HCT116 (cell line): Measurements from ENCODE around the gene OSBP2. TPM values are rescaled to one million over a fixed set of nuclear protein-coding genes. Genes with fewer than 3 reads are reported as not detected.

Experiments used
- ATAC-seq: fragments of 200-7000 bp; cut with Tn5 transposase; 2 replicates; pipeline ENCODE4 v1.9.1; 2020; ENCODE audit warnings: mild to moderate bottlenecking, moderate library complexity
- BruUV-seq: library from RNA; stranded (reverse); fragments of 400-500 nt; replicated peaks from 2 replicates; lab custom pipeline; 2021; lab: Mats Ljungman, UMichigan
- CTCF ChIA-PET: fragments of 300-600 bp; sonication (Branson Sonifier 250); formaldehyde crosslinking; loops from one replicate; lab custom pipeline; 2021; ENCODE audit warnings: antibody characterized with exemption; lab: Charles Lee
- POLR2A ChIA-PET: fragments of 300-600, 350-600 bp; sonication (Branson Sonifier 250); formaldehyde crosslinking; loops from one replicate; lab custom pipeline; 2021; ENCODE audit warnings: antibody characterized with exemption; lab: Charles Lee
- RAD21 ChIA-PET, 2 experiments: fragments of 300-600 bp; sonication (Branson Sonifier 250); formaldehyde crosslinking; loops; one replicate each; lab custom pipeline; 2023; ENCODE audit warnings: low total read pairs in 2 of 2; ENCODE audit not compliant: uncharacterized antibody in 2 of 2, unreplicated experiment in 2 of 2, low non-redundant PET in 1 of 2; lab: Charles Lee
- DNase-seq: peaks from one replicate; pipeline ENCODE4 v3.0.0-alpha.2; 2010; ENCODE audit warnings: low read depth, low spot score
- H2AFZ ChIP-seq: fragments of 200-600 bp; shearing (Covaris generic), sonication (generic); 2 replicates; pipeline ENCODE4 v1.6.1; 2017; ENCODE audit warnings: low read depth, mixed run types, mixed read lengths, antibody characterized with exemption, low read length; ENCODE audit not compliant: poor library complexity, severe bottlenecking
- H3K27ac ChIP-seq: 2 replicates; pipeline ENCODE4 v1.5.1; 2012; ENCODE audit warnings: low read depth, low read length
- H3K27me3 ChIP-seq: fragments of 200-600 bp; sonication (generic); 2 replicates; pipeline ENCODE4 v1.6.1; 2016; ENCODE audit warnings: mixed run types, low read length, mixed read lengths; ENCODE audit not compliant: insufficient read depth
- H3K36me3 ChIP-seq, 2 experiments: fragments of 200-500 bp in 1 of 2; fragments of 200-600 bp in 1 of 2; sonication (Bioruptor generic) in 1 of 2; sonication (generic) in 1 of 2; 2 replicates each; pipeline versions ENCODE4 v1.5.1 to v1.6.1; 2014 to 2016; ENCODE audit warnings: low read length in 2 of 2, inconsistent platforms in 1 of 2, mixed read lengths in 1 of 2, mixed run types in 1 of 2; ENCODE audit not compliant: insufficient read depth in 2 of 2, control insufficient read depth in 1 of 2
- H3K4me1 ChIP-seq, 2 experiments: fragments of 200-600 bp in 1 of 2; sonication (generic) in 1 of 2; 2 replicates each; pipeline versions ENCODE4 v1.5.1 to v1.6.1; 2012 to 2017; ENCODE audit warnings: low read length in 2 of 2, inconsistent platforms in 1 of 2, mild to moderate bottlenecking in 1 of 2, mixed read lengths in 1 of 2, mixed run types in 1 of 2, moderate library complexity in 1 of 2; ENCODE audit not compliant: insufficient read depth in 2 of 2, control insufficient read depth in 1 of 2
- H3K4me2 ChIP-seq: fragments of 200-600 bp; sonication (generic); 2 replicates; pipeline ENCODE4 v1.6.1; 2017; ENCODE audit warnings: mixed run types, low read length, mixed read lengths
- H3K4me3 ChIP-seq, 2 experiments: fragments of 200-600 bp in 1 of 2; sonication (generic) in 1 of 2; replicated peaks in 1 of 2; 2 replicates each; pipeline ENCODE4 v1.5.1; 2011 to 2016; ENCODE audit warnings: low read length in 2 of 2, control low read depth in 1 of 2, low read depth in 1 of 2, mild to moderate bottlenecking in 1 of 2, mixed read lengths in 1 of 2, mixed run types in 1 of 2
- H3K79me2 ChIP-seq: fragments of 200-600 bp; sonication (generic); 2 replicates; pipeline ENCODE4 v1.6.1; 2017; ENCODE audit warnings: mild to moderate bottlenecking, mixed run types, low read length, moderate library complexity, mixed read lengths; ENCODE audit not compliant: insufficient read depth
- H3K9ac ChIP-seq: fragments of 200-600 bp; sonication (generic); 2 replicates; pipeline ENCODE4 v1.6.1; 2016; ENCODE audit warnings: low read length, mixed read lengths
- H3K9me2 ChIP-seq: fragments of 200-600 bp; sonication (generic), shearing (Covaris generic); 2 replicates; pipeline ENCODE4 v1.6.1; 2017; ENCODE audit warnings: mixed run types, mild to moderate bottlenecking, moderate library complexity; ENCODE audit not compliant: insufficient read depth
- H3K9me3 ChIP-seq, 2 experiments: fragments of 200-500 bp in 1 of 2; fragments of 200-600 bp in 1 of 2; sonication (Bioruptor generic) in 1 of 2; sonication (generic) in 1 of 2; 2 replicates each; pipeline ENCODE4 v1.6.1; 2014 to 2017; ENCODE audit warnings: low read length in 2 of 2, mixed read lengths in 2 of 2, inconsistent platforms in 1 of 2, low read depth in 1 of 2, mild to moderate bottlenecking in 1 of 2, mixed run types in 1 of 2, moderate library complexity in 1 of 2; ENCODE audit not compliant: control insufficient read depth in 1 of 2, insufficient read depth in 1 of 2
- H4K20me1 ChIP-seq: fragments of 200-600 bp; sonication (generic), shearing (Covaris generic); 2 replicates; pipeline ENCODE4 v1.6.1; 2017; ENCODE audit warnings: mixed run types, mild to moderate bottlenecking, moderate library complexity; ENCODE audit not compliant: insufficient read depth
- RAD21 ChIP-seq: IDR thresholded peaks from 2 replicates; pipeline ENCODE4 v1.6.1; 2012; ENCODE audit warnings: low read depth, mild to moderate bottlenecking
- ZBTB33 ChIP-seq: IDR thresholded peaks from 2 replicates; pipeline ENCODE4 v1.6.1; 2011; ENCODE audit warnings: mild to moderate bottlenecking, low read length, moderate library complexity; ENCODE audit not compliant: insufficient replicate concordance; ENCODE audit errors: extremely low read depth
- intact Hi-C: fragments of 100-400 bp; cut with micrococcal nuclease; formaldehyde crosslinking; loops from 2 replicates; pipeline ENCODE4 v1.10.0; 2022
- total RNA-seq: library from RNA; stranded (reverse); gene quantifications from one replicate; pipeline ENCODE4 v1.2.1, GENCODE V29; 2021; ENCODE audit not compliant: unreplicated experiment
- TF ChIP-seq, protein P1 (sequence below), 3 experiments: fragments of 200-600 bp in 1 of 3; sonication (generic) in 1 of 3; IDR thresholded peaks in 2 of 3; conservative IDR thresholded peaks in 1 of 3; 2 replicates each; pipeline ENCODE4 v1.5.1; 2012 to 2017; ENCODE audit warnings: low read depth in 2 of 3, low read length in 2 of 3, antibody characterized with exemption in 1 of 3, borderline replicate concordance in 1 of 3, control low read depth in 1 of 3, mild to moderate bottlenecking in 1 of 3, mixed read lengths in 1 of 3, mixed run types in 1 of 3, moderate library complexity in 1 of 3; ENCODE audit not compliant: insufficient read depth in 1 of 3

Gene OSBP2
- total RNA-seq, 1 experiment from 2014 or later = 12.9 TPM

DNA sequence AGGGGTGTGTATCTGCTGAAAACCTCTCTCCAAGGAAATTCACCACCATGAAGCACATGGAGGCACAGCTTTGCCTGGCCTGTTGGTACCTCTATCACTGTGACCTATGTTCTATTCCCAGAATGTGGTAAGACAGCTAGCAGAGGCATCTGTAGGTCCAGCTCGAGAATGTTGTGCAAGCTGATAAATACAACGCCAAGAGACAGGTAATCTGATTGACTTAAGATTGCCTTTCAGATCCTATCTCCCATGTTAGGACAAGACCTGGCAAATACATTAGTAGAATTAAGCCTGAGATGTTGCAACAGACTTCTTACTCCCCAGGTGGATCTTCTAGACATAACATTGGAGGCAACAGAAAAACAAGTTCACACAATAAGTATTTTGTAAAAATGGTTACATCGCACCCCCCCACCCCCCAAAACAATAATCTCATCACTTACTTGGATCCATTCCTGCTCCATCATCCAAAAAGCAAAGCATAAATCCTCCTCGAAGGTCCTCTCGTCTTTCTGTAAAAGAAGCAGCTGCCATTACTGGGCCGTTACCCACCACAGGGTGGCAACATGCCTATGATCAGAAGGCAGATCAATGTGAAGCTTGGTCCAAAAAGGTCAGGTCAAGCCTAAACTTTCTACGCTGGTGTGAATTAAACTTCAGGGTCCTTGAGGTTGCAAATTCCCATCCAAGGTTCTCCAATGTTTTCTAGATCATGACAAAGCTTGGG lies 255.4 kb downstream of the OSBP2 start:
- TF ChIP-seq, protein P1, sequence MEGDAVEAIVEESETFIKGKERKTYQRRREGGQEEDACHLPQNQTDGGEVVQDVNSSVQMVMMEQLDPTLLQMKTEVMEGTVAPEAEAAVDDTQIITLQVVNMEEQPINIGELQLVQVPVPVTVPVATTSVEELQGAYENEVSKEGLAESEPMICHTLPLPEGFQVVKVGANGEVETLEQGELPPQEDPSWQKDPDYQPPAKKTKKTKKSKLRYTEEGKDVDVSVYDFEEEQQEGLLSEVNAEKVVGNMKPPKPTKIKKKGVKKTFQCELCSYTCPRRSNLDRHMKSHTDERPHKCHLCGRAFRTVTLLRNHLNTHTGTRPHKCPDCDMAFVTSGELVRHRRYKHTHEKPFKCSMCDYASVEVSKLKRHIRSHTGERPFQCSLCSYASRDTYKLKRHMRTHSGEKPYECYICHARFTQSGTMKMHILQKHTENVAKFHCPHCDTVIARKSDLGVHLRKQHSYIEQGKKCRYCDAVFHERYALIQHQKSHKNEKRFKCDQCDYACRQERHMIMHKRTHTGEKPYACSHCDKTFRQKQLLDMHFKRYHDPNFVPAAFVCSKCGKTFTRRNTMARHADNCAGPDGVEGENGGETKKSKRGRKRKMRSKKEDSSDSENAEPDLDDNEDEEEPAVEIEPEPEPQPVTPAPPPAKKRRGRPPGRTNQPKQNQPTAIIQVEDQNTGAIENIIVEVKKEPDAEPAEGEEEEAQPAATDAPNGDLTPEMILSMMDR (IDR thresholded peaks at IDR 0.05 in 2 of 3, conservative IDR thresholded peaks at IDR 0.05 in 1 of 3; ENCODE audit: borderline replicate concordance in 1 of 3, insufficient read depth in 1 of 3, low read depth in 2 of 3, low read length in 2 of 3) = peak in 2 of 3 experiments; percentile 14 to 18; a peak in 1 of 6 replicates
- TF ChIP-seq RAD21 = peak; percentile 26; the same call in 1 of the 2 replicates
- TF ChIP-seq ZBTB33 = no peak
- TF ChIP-seq, all 23 proteins: peak for 2
- no peaks in the 10 kb centered on the region for H3K9me3 ChIP-seq
- 0 out of 4 replicates have a peak, but pooled peaks cover 0 to 5% of the 10 kb centered on the region in 2 experiments for H3K36me3 ChIP-seq
- no peak overlapping the region for H3K9ac ChIP-seq
- H3K27ac ChIP-seq = no peak overlapping the region
- intact Hi-C loops = loop anchor here (2.0 kb wide), 1 partner anchor 281 kb away; no protein-coding TSS in a partner anchor
- BruUV-seq = no TSS peak
- H3K79me2 ChIP-seq = no peaks in the 10 kb centered on the region
- H3K4me1 ChIP-seq = no peaks in the 10 kb centered on the region
- H4K20me1 ChIP-seq = no peaks in the 10 kb centered on the region
- H3K27me3 ChIP-seq = no peaks in the 10 kb centered on the region
- RAD21 ChIA-PET = interaction anchor here in 1 of 2 experiments (0.5 to 0.6 kb wide), 2 partner anchors 132 to 135 kb away, joined by 3 read pairs; no protein-coding TSS in a partner anchor
- H2AFZ ChIP-seq = no peak overlapping the region
- H3K4me3 ChIP-seq = no peak overlapping the region
- POLR2A ChIA-PET = interaction anchor here (0.6 kb wide), 1 partner anchor 134 kb away, joined by 5 read pairs; no protein-coding TSS in a partner anchor
- H3K4me2 ChIP-seq = no peak overlapping the region
- no peaks in the 10 kb centered on the region; the same call in 1 of the 2 replicates for H3K9me2 ChIP-seq
- ATAC-seq (no peak), DNase-seq (no peak)
- CTCF ChIA-PET = interaction anchor here (0.6 to 2.9 kb wide), 5 partner anchors 96 to 207 kb away, joined by 3 to 25 read pairs (median 4); partner anchors contain the start of genes SELENOM and SMTN
